Tibial artery (tissue), 4 donors: ENCODE results near the gene TACR2.

Source experiments
- DNase-seq, 2 donors: peaks; one replicate each; pipeline ENCODE4 v3.0.0-alpha.2; 2019
- H3K27ac ChIP-seq, 2 donors: fragments of 200-600 bp; sonication (generic) in 1 of 2; 1 replicate in 1 of 2; 2 replicates in 1 of 2; pipeline ENCODE4 v1.5.1; 2018 to 2019; ENCODE audit warnings: mild to moderate bottlenecking in 1 of 2
- H3K27me3 ChIP-seq, 2 donors: fragments of 200-600 bp; sonication (generic) in 1 of 2; one replicate each; pipeline versions ENCODE4 v1.5.1 to v1.6.0; 2016 to 2019
- H3K36me3 ChIP-seq, 3 donors: fragments of 200-600 bp; sonication (generic) in 2 of 3; one replicate each; pipeline ENCODE4 v1.5.1; 2016 to 2019; ENCODE audit warnings: mild to moderate bottlenecking in 2 of 3
- H3K4me1 ChIP-seq, 4 donors: fragments of 200-600 bp; sonication (generic) in 2 of 4; 1 replicate in 3 of 4; 2 replicates in 1 of 4; pipeline ENCODE4 v1.5.1; 2016 to 2019
- H3K4me3 ChIP-seq, 2 donors: fragments of 200-600 bp; sonication (generic) in 1 of 2; 1 replicate in 1 of 2; 2 replicates in 1 of 2; pipeline ENCODE4 v1.5.1; 2018 to 2019; ENCODE audit warnings: mild to moderate bottlenecking in 2 of 2
- H3K9me3 ChIP-seq, 3 donors: fragments of 200-600 bp; sonication (generic) in 1 of 3; one replicate each; pipeline ENCODE4 v1.5.1; 2016 to 2019
- intact Hi-C: fragments of 100-400 bp; cut with DNase I; formaldehyde crosslinking; loops from one replicate; pipeline ENCODE4 v1.15.0; 2023; ENCODE audit warnings: low total_unique reads
- TF ChIP-seq, protein P1 (sequence below), 2 experiments: fragments of 200-600 bp in 1 of 2; fragments of 450-650 bp in 1 of 2; IDR thresholded peaks; one replicate each; pipeline ENCODE4 v1.5.1; 2017 to 2019; ENCODE audit warnings: antibody characterized with exemption in 2 of 2, mild to moderate bottlenecking in 1 of 2, moderate library complexity in 1 of 2

The TACR2 gene

DNA sequence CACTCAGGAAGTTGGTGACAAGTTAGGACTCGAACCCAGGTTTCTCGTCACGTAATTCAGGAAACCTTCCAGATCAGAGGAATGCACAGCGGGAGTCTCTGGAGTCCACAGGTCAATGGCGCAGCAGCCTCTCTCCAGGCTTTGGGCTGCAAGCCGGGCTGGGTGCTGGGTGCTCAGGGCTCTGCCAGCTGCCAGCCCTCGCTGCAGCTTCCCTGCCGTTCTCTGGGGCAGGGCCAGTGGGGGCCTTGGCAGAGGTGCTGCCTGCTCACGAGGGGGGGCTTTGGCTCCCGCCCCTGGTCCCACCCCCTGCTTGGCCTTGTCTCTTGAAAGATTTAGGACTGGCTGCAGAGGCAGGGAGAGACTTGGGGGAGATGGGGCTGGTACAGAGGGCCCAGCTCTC, at the start of gene TACR2:
TSS of gene TACR2 (minus strand) at position 224 of the 400 bp plus-strand sequence. CDS start 595 bp downstream, outside the sequence.
- Histone ChIP-seq H3K36me3 (no peaks in the 10 kb centered on the region), H3K27ac (peak within 1 kb of the TSS; percentile 27 to 34), H3K9me3 (no peaks in the 10 kb centered on the region), H3K4me1 (peaks cover 0 to 24% (median 12%) of the 10 kb centered on the region in 4 donors), H3K4me3 (no peak within 1 kb of the TSS), H3K27me3 (no peaks in the 10 kb centered on the region)
- intact Hi-C loops, result loop anchor here (10.0 kb wide), 1 partner anchor 218 kb away; the partner anchor contains the start of gene FAM241B
- TF ChIP-seq, protein P1, sequence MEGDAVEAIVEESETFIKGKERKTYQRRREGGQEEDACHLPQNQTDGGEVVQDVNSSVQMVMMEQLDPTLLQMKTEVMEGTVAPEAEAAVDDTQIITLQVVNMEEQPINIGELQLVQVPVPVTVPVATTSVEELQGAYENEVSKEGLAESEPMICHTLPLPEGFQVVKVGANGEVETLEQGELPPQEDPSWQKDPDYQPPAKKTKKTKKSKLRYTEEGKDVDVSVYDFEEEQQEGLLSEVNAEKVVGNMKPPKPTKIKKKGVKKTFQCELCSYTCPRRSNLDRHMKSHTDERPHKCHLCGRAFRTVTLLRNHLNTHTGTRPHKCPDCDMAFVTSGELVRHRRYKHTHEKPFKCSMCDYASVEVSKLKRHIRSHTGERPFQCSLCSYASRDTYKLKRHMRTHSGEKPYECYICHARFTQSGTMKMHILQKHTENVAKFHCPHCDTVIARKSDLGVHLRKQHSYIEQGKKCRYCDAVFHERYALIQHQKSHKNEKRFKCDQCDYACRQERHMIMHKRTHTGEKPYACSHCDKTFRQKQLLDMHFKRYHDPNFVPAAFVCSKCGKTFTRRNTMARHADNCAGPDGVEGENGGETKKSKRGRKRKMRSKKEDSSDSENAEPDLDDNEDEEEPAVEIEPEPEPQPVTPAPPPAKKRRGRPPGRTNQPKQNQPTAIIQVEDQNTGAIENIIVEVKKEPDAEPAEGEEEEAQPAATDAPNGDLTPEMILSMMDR (IDR thresholded peaks at IDR 0.05), result no peak
- DNase-seq, result peak in 1 of 2 donors; percentile 75

DNA sequence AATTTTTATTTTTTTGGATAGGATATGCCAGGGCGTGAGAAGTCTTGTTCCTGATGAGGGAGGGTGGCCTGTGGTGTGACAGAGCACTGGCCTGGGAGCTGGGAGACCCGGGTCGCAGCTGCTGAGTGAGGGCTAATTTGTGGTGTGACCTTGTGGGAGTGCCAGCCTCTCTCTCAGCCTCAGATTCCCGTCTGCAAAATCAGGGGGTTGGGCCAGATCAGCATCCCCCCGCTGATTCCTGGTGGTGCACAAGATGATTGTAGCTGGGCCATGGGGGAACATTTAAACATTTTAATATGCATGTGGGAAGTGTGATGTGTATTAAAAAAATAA, 49.4 kb upstream of the TACR2 start:
- no peak for DNase-seq
- peak overlapping the region in 1 of 2 donors; percentile 43 for H3K27ac ChIP-seq
- intact Hi-C loops, result no loop called here
- TF ChIP-seq, protein P1 (IDR thresholded peaks at IDR 0.05), result no peak
- H3K4me3 ChIP-seq, result no peak overlapping the region
- no peaks in the 10 kb centered on the region for H3K9me3 ChIP-seq
- no peaks in the 10 kb centered on the region for H3K36me3 ChIP-seq
- H3K4me1 ChIP-seq, result peaks cover 3 to 59% (median 21%) of the 10 kb centered on the region in 4 donors
- no peaks in the 10 kb centered on the region for H3K27me3 ChIP-seq

DNA sequence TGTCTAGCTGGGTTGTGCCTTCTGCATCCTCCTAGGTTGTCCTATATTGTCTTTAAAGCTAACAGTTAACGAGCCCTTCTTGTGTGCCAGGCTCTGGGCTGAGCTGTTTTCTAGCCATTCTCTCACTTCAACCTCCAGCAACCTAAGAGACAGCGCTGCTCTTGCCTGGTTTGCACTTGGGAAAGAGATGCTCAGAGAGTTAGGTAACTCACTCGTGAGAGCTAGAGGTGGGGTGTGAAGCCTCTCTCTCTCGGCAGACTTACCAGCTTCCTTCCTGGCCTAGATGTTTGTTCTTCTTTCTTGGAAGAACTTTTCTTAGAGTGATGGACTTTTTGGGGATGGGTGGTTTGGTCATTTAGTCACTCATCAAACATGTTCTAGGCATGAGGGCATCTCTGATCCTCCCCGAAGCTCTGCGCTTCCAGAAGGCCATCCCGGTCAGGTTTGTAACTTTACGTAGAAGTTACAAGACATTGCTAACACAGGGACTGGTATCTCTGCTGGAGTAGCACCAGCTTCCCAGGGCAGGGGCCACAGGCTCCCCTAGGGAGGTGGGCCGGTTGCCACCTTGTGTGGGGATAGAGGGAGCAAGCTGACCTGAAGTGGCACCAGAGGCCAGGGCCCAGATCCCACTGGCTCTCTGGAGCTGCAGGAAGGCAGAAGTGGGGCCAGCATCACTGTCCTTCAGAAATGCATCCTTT, 48.9 kb upstream of the TACR2 start:
- H3K27ac ChIP-seq, result peak overlapping the region in 1 of 2 donors; percentile 43
- peaks cover 9 to 59% (median 21%) of the 10 kb centered on the region in 4 donors for H3K4me1 ChIP-seq
- H3K4me3 ChIP-seq, result no peak overlapping the region
- H3K36me3 ChIP-seq, result no peaks in the 10 kb centered on the region
- intact Hi-C loops, result no loop called here
- DNase-seq, result no peak
- TF ChIP-seq, protein P1 (IDR thresholded peaks at IDR 0.05), result no peak
- H3K9me3 ChIP-seq, result no peaks in the 10 kb centered on the region
- no peaks in the 10 kb centered on the region for H3K27me3 ChIP-seq

DNA sequence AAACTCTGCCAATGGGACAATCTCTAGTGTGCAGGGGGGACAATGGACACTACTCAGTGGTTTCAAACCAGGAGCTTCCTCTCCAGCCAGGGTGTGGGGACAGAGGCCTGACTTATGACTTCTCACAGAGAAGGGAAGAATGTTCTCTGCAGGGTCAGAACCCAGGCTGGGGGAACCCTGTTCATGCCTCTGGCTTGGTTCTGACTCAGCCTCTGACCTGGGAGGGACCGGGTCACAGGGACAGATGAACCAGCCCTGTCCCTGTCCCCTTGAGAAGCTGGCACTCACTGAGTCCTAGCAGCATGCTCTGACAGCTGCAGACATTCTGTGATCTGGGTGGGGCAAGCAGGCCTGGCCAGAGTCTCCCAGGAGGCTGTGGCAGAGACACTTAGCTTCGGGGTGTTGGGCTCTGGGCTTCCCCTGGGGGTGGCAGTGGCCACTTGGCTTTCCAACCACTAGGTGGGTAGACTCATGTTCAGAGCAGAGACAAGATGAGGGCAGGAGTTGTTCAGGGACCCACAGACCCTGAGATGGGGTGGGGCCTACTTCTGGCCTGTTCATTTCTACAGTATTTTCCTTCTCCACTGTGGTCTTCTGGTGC, 48.2 kb upstream of the TACR2 start:
- peaks cover 10 to 65% (median 25%) of the 10 kb centered on the region in 4 donors for H3K4me1 ChIP-seq
- DNase-seq, result no peak
- H3K36me3 ChIP-seq, result no peaks in the 10 kb centered on the region
- peak overlapping the region in 1 of 2 donors; percentile 43 for H3K27ac ChIP-seq
- TF ChIP-seq, protein P1 (IDR thresholded peaks at IDR 0.05), result no peak
- no peaks in the 10 kb centered on the region for H3K9me3 ChIP-seq
- H3K27me3 ChIP-seq, result no peaks in the 10 kb centered on the region
- no peak overlapping the region for H3K4me3 ChIP-seq
- intact Hi-C loops, result no loop called here

DNA sequence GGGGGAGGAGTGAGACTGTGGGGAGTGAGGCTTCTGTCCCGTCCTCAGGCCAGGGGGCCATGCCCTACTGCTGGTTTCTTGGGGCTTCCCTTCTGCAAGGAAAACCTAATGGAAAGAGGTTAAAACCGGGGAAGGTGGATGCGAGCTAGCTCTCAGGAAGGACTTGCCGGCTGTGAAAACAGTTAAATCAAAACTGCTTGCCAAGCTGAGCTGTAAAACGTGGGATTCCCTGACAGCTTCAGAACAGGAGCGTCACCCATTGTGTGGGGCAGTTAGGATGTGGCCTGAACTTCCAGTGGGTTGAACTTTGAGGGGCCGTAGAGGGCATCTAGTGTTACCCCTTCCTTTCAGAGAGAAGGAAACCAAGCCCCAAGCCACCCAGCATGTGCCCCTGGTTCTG, 47.7 kb upstream of the TACR2 start:
- TF ChIP-seq, protein P1 (IDR thresholded peaks at IDR 0.05), result no peak
- Histone ChIP-seq H3K36me3 (no peaks in the 10 kb centered on the region), H3K27me3 (no peaks in the 10 kb centered on the region), H3K4me1 (peaks cover 10 to 66% (median 26%) of the 10 kb centered on the region in 4 donors), H3K4me3 (no peak overlapping the region), H3K27ac (peak overlapping the region in 1 of 2 donors; percentile 43), H3K9me3 (no peaks in the 10 kb centered on the region)
- intact Hi-C loops, result no loop called here
- DNase-seq, result no peak
